Heart left ventricle (tissue), 16 donors: ENCODE measurements around the gene DES. TPM values are rescaled to one million over a fixed set of nuclear protein-coding genes. Genes with fewer than 3 reads are reported as not detected.
A peak's percentile ranks its signal among the peaks of the same experiment; 100 is the strongest.

Experiments
- ATAC-seq, 4 donors: fragments of 200-7000 bp; cut with Tn5 transposase; one replicate each; pipeline ENCODE4 v1.9.1; 2020 to 2022; ENCODE audit warnings: moderate library complexity in 4 of 4, mild to moderate bottlenecking in 3 of 4, moderate number of reproducible peaks in 1 of 4
- DNase-seq, 5 donors: peaks; one replicate each; pipeline ENCODE4 v3.0.0-alpha.2; 2020
- H3K27ac ChIP-seq, 12 donors: fragments of 200-600 bp; sonication (generic) in 4 of 12; one replicate each; pipeline versions ENCODE4 v1.5.0 to v1.8.0; 2016 to 2022; ENCODE audit warnings: mild to moderate bottlenecking in 2 of 12
- H3K27me3 ChIP-seq, 9 donors: fragments of 200-600 bp; sonication (generic) in 2 of 9; one replicate each; pipeline versions ENCODE4 v1.5.1 to v1.8.0; 2016 to 2022; ENCODE audit warnings: mild to moderate bottlenecking in 3 of 9
- H3K36me3 ChIP-seq, 9 donors: fragments of 200-600 bp; sonication (generic) in 2 of 9; one replicate each; pipeline versions ENCODE4 v1.5.0 to v1.8.0; 2018 to 2022; ENCODE audit warnings: mild to moderate bottlenecking in 2 of 9
- H3K4me1 ChIP-seq, 12 donors: fragments of 200-600 bp; sonication (generic) in 4 of 12; one replicate each; pipeline versions ENCODE4 v1.5.0 to v1.8.0; 2016 to 2022; ENCODE audit warnings: mild to moderate bottlenecking in 3 of 12
- H3K4me3 ChIP-seq, 12 donors: fragments of 200-600 bp; sonication (generic) in 4 of 12; one replicate each; pipeline versions ENCODE4 v1.5.0 to v1.8.0; 2017 to 2022; ENCODE audit warnings: mild to moderate bottlenecking in 9 of 12, moderate library complexity in 4 of 12
- H3K9me3 ChIP-seq, 12 donors: fragments of 200-600 bp; sonication (generic) in 4 of 12; one replicate each; pipeline versions ENCODE4 v1.5.0 to v1.8.0; 2016 to 2022; ENCODE audit warnings: mild to moderate bottlenecking in 1 of 12
- POLR2A ChIP-seq, 2 donors: fragments of 450-650 bp; IDR thresholded peaks; one replicate each; pipeline ENCODE4 v1.6.1; 2017; ENCODE audit warnings: antibody characterized with exemption in 2 of 2, mild to moderate bottlenecking in 2 of 2, moderate library complexity in 2 of 2
- WGBS, 4 donors: extraction: QIAGEN DNeasy Blood & Tissue Kit in 2 of 4; methylation state at CpG; one replicate each; pipeline versions ENCODE4 v1.1.5 to v1.1.7; 2013 to 2018; 5-methylcytosine and 5-hydroxymethylcytosine counted together
- intact Hi-C, 10 donors: fragments of 100-400 bp; cut with DNase I; formaldehyde crosslinking; loops; one replicate each; pipeline versions ENCODE4 v1.11.1 to v1.14.2; 2022
- polyA plus RNA-seq, 2 donors: library from polyadenylated mRNA; stranded (reverse); fragments of 200-250 nt; gene quantifications; one replicate each; pipeline ENCODE4 v1.2.3, GENCODE V29; 2013
- total RNA-seq, 9 donors: library from RNA; depleted of rRNA in 2 of 9; stranded (reverse); fragments of >200 nt in 2 of 9; fragmentation: NEBNext Ultra II Directional in 3 of 9; extraction: Animal tissue kit (Norgen Biotek cat#: 25700) in 3 of 9; gene quantifications; one replicate each; pipeline versions ENCODE4 v1.1.0 to v1.2.4, GENCODE V29; 2016 to 2023
- TF ChIP-seq, protein P1 (sequence below), 12 donors: fragments of 200-600 bp; sonication (generic) in 4 of 12; IDR thresholded peaks; one replicate each; pipeline versions ENCODE4 v1.5.0 to v1.8.0; 2018 to 2022; ENCODE audit warnings: antibody characterized with exemption in 12 of 12, mild to moderate bottlenecking in 5 of 12
- donor health status: ischemic (EF 13 %, LVEDD 7.1; RV severe dilation, severe dysfunction).
- donor health status: healthy with polysubstance abuse.
- donor health status: DM: no; HTN: yes; CAD: no.
- donor health status: DM: no; HTN: no; CAD: no.
- donor health status: ischemic (EF 25% LVEDD 6.9; RV normal size, moderate dysfunction).
- donor health status: ischemic (EF 25% LVEDD 5.7; RV mildly dilated, moderate dysfunction).
- donor health status: healthy.
- donor health status: DM: yes; HTN: yes; CAD: no.
- donor health status: ischemic (EF 35%, LVEDD 5.7; RV mildly dilated, moderate dysfunction).
- donor health status: nonischemic (EF 11% LVEDD 7.7; RV severe dilation, severe dysfunction).
- donor health status: DM: yes; HTN: yes; CAD: no.
- donor health status: PGD.
- donor health status: ischemic (EF 29% LVEDD 5.4; RV normal size, mild dysfunction).
- donor health status: nonischemic (EF 23%, LVEDD 6.1; RV moderate dilation, normal function).

DES gene
- total and polyA plus RNA-seq, 11 donors: 9,618 to 28,674 (median 17,979) TPM

DNA sequence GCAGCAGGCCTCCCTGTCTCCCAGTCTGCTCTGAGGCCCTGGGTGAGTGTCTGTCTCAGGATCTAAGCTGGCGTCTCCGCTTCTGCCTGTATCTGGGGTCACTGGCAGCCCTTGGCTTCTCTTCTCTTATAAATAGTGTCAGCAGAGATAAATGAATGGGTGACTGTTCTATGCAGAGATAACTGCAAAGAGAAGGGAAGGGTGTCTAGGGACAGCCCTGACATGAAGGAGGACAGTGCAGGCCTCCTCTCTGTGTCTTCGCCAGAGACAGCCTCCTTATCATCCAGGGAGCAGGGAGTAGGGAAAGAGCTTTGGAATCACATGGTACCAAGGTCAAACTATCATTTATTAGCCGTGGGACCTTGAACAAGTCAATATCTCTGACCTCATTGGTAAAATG lies 52.3 kb downstream of the DES start:
- ATAC-seq: peak in 3 of 4 donors; percentile 20 to 51 (median 37)
- WGBS, 4 donors: 37 to 47% (median 44%) methylated on average over 4 of the region's 4 CpGs
- Histone ChIP-seq H3K9me3 (no peaks in the 10 kb centered on the region), H3K36me3 (peaks cover 0 to 34% (median 0%) of the 10 kb centered on the region in 9 donors), H3K27ac (peak overlapping the region in 10 of 12 donors; percentile 17 to 82 (median 59)), H3K4me3 (no peak overlapping the region), H3K4me1 (peaks cover 0 to 65% (median 9%) of the 10 kb centered on the region in 12 donors), H3K27me3 (no peaks in the 10 kb centered on the region)
- DNase-seq: no peak
- TF ChIP-seq, protein P1, sequence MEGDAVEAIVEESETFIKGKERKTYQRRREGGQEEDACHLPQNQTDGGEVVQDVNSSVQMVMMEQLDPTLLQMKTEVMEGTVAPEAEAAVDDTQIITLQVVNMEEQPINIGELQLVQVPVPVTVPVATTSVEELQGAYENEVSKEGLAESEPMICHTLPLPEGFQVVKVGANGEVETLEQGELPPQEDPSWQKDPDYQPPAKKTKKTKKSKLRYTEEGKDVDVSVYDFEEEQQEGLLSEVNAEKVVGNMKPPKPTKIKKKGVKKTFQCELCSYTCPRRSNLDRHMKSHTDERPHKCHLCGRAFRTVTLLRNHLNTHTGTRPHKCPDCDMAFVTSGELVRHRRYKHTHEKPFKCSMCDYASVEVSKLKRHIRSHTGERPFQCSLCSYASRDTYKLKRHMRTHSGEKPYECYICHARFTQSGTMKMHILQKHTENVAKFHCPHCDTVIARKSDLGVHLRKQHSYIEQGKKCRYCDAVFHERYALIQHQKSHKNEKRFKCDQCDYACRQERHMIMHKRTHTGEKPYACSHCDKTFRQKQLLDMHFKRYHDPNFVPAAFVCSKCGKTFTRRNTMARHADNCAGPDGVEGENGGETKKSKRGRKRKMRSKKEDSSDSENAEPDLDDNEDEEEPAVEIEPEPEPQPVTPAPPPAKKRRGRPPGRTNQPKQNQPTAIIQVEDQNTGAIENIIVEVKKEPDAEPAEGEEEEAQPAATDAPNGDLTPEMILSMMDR (IDR thresholded peaks at IDR 0.05): no peak
- TF ChIP-seq POLR2A (IDR thresholded peaks at IDR 0.05): no peak
- intact Hi-C loops: loop anchor here in 2 of 10 donors (2.0 to 10.0 kb wide), 2 partner anchors 26 to 66 kb away; no protein-coding TSS in a partner anchor

DNA sequence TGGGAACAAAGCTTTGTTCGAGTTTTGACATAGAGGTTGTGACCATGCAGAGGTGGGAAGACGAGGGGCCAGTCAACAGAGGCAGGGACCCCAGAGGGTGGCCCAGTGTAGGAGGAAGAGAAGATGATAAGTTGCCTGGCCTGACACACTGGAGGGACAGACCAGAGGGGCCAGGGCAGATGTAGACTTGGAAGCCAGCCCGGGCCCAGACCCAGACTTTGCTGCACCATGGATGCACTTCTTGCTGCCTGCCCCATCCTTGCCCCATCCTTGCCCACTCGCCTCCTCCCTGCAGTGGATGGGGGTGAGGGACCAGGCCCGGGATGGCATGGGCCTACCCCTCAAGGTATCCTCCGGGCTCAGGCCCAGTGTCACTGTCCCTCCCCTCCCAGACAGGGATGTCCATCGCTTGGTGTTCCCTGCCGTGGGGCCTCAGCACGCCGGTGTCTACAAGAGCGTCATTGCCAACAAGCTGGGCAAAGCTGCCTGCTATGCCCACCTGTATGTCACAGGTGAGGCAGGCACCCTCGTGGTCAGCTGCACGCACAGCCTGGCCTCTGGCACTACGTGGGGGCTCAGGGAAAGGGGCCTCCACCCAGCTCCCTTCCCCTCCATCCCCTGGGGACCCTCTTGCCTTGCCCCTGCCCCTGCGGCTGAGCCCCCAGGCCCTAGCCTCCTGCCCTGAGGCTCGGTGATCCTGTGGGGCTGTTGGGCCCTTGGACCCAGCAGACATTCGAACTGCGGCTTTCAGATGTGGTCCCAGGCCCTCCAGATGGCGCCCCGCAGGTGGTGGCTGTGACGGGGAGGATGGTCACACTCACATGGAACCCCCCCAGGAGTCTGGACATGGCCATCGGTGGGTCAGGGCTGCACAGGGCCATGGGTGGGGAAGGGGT lies 53.5 kb downstream of the DES start:
- peaks cover 0 to 63% (median 9%) of the 10 kb centered on the region in 12 donors for H3K4me1 ChIP-seq
- intact Hi-C loops: loop anchor here in 2 of 10 donors (2.0 to 10.0 kb wide), 2 partner anchors 27 to 67 kb away; no protein-coding TSS in a partner anchor
- no peaks in the 10 kb centered on the region for H3K27me3 ChIP-seq
- H3K4me3 ChIP-seq: no peak overlapping the region
- no peak for ATAC-seq
- H3K9me3 ChIP-seq: no peaks in the 10 kb centered on the region
- peaks cover 0 to 30% (median 0%) of the 10 kb centered on the region in 9 donors for H3K36me3 ChIP-seq
- no peak for TF ChIP-seq POLR2A (IDR thresholded peaks at IDR 0.05)
- TF ChIP-seq, protein P1 (IDR thresholded peaks at IDR 0.05): no peak
- peak overlapping the region in 6 of 12 donors; percentile 33 to 82 (median 64) for H3K27ac ChIP-seq
- DNase-seq: peak in 1 of 5 donors; percentile 55
- 77 to 84% (median 81%) methylated on average over 18 to 22 of the region's 22 CpGs for WGBS, 4 donors

DNA sequence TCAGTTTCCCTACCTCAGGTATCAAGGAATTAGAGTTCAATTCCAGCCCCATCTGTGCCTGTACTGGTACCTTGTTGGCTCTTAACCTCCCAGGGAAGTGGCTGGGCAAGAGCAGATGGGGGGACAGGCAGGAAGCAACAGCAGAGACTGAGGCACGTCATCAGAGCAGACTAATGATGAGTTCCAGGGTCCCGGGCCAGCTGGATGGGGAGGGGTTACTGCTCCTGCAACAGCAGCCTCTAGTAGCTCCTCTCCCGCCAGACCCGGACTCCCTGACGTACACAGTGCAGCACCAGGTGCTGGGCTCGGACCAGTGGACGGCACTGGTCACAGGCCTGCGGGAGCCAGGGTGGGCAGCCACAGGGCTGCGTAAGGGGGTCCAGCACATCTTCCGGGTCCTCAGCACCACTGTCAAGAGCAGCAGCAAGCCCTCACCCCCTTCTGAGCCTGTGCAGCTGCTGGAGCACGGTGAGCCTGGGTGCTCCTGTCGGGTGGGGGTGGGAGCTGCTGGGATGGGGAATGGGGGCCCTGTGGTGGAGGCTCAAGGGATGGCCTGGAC lies 54.5 kb downstream of the DES start:
- DNase-seq: peak in 1 of 5 donors; percentile 59
- TF ChIP-seq POLR2A (IDR thresholded peaks at IDR 0.05): no peak
- TF ChIP-seq, protein P1 (IDR thresholded peaks at IDR 0.05): no peak

More for the DNA sequence above, 54.5 kb downstream of the DES start:
- H3K36me3 ChIP-seq: peaks cover 0 to 27% (median 0%) of the 10 kb centered on the region in 9 donors
- peak overlapping the region in 3 of 12 donors; percentile 38 to 72 (median 59) for H3K27ac ChIP-seq
- intact Hi-C loops: loop anchor here in 1 of 10 donors (10.0 kb wide), 1 partner anchor 68 kb away; no protein-coding TSS in a partner anchor
- 61 to 79% (median 75%) methylated on average over 6 to 12 of the region's 12 CpGs for WGBS, 4 donors
- ATAC-seq: no peak
- no peaks in the 10 kb centered on the region for H3K9me3 ChIP-seq
- no peaks in the 10 kb centered on the region for H3K27me3 ChIP-seq
- H3K4me3 ChIP-seq: no peak overlapping the region
- peaks cover 0 to 58% (median 8%) of the 10 kb centered on the region in 12 donors for H3K4me1 ChIP-seq
